Measurements from ENCODE around the gene OR10P1. TPM values are rescaled to one million over a fixed set of nuclear protein-coding genes. Genes with fewer than 3 reads are reported as not detected.

Gene OR10P1
- total RNA-seq, 2 experiments from 2014 or later = not detected

- Mint-ChIP-seq H3K9me3 (ENCODE audit: low read depth) (no peaks in the 10 kb centered on the region), H3K4me1 (peaks cover 16% of the 10 kb centered on the region), H3K27ac (no peak overlapping the region), H3K36me3 (ENCODE audit: low read depth) (no peaks in the 10 kb centered on the region), H3K27me3 (peaks cover 14% of the 10 kb centered on the region), H3K4me3 (no peak overlapping the region)
- intact Hi-C loops (cut with DNase I, micrococcal nuclease) = no loop called here
- DNase-seq (no peak), ATAC-seq (no peak)
- CTCF ChIA-PET = no interaction called here
- POLR2A ChIA-PET = no interaction called here
These were observed 49.0 kb downstream of the OR10P1 start for GRCh38 chr12:55685671-55686070.

- ChIA-PET POLR2A (no interaction called here), CTCF (interaction anchor here (0.6 to 1.4 kb wide), 4 partner anchors 30 to 147 kb away, joined by 3 to 6 read pairs (median 4); no protein-coding TSS in a partner anchor)
- H3K4me1 Mint-ChIP-seq = peaks cover 9% of the 10 kb centered on the region
- no peak overlapping the region for H3K27ac Mint-ChIP-seq
- intact Hi-C loops (cut with DNase I, micrococcal nuclease) = no loop called here
- ATAC-seq (no peak), DNase-seq (no peak)
- peaks cover 8% of the 10 kb centered on the region for H3K27me3 Mint-ChIP-seq
- no peaks in the 10 kb centered on the region for H3K36me3 Mint-ChIP-seq (ENCODE audit: low read depth)
- no peak overlapping the region for H3K4me3 Mint-ChIP-seq
- H3K9me3 Mint-ChIP-seq (ENCODE audit: low read depth) = no peaks in the 10 kb centered on the region
These were observed 49.8 kb downstream of the OR10P1 start for GRCh38 chr12:55686366-55687010.

Other genes starting within 250 kb of the OR10P1 start
- gene OR6C65, start 236.4 kb upstream of the OR10P1 start, total RNA-seq = not detected
- not detected for gene OR6C76, start 210.6 kb upstream of the OR10P1 start, total RNA-seq
- not detected for gene OR6C2, start 192.8 kb upstream of the OR10P1 start, total RNA-seq
- gene OR6C70, start 166.8 kb upstream of the OR10P1 start, total RNA-seq = not detected
- gene OR6C68, start 144.5 kb upstream of the OR10P1 start, total RNA-seq = not detected
- gene OR6C4, start 87.3 kb upstream of the OR10P1 start, total RNA-seq = not detected
- not detected for gene OR2AP1, start 64.4 kb upstream of the OR10P1 start, total RNA-seq
- gene ITGA7, start 71.0 kb downstream of the OR10P1 start, total RNA-seq = 1 to 10 TPM; 5.5 to 5.6 TPM
- gene BLOC1S1, start 79.2 kb downstream of the OR10P1 start, total RNA-seq = 100 to 1,000 TPM; 107 to 115 TPM
- gene RDH5, start 83.5 kb downstream of the OR10P1 start, total RNA-seq = 10 to 100 TPM in 1 of 2 experiments, 1 to 10 TPM in 1; 9.6 to 12.2 TPM
- gene CD63, start 92.1 kb downstream of the OR10P1 start, total RNA-seq = 100 to 1,000 TPM; 113 to 122 TPM
- gene GDF11, start 106.2 kb downstream of the OR10P1 start, total RNA-seq = 1 to 10 TPM; 7.5 to 9.5 TPM
- 100 to 1,000 TPM; 111 to 114 TPM for gene SARNP, start 180.8 kb downstream of the OR10P1 start, total RNA-seq
- 10 to 100 TPM; 29.4 to 35.6 TPM for gene ORMDL2, start 181.1 kb downstream of the OR10P1 start, total RNA-seq
- 10 to 100 TPM; 29.9 to 31.1 TPM for gene DNAJC14, start 192.7 kb downstream of the OR10P1 start, total RNA-seq
- not detected for gene MMP19, start 206.0 kb downstream of the OR10P1 start, total RNA-seq

All from activated CD4-positive, alpha-beta T cell treated with anti-CD3 and anti-CD28 coated beads for 36 hours (primary cell).